ENCODE results near the gene NTNG2. TPM values are rescaled to one million over a fixed set of nuclear protein-coding genes. Genes with fewer than 3 reads are reported as not detected.
A peak's percentile ranks its signal among the peaks of the same experiment; 100 is the strongest.

The NTNG2 gene
- total and polyA plus RNA-seq, 2 of the 13 experiments (the other 11 are each of a cell fraction or from before 2014, with no cell fraction given), result 0.02 to 0.36 TPM

DNA sequence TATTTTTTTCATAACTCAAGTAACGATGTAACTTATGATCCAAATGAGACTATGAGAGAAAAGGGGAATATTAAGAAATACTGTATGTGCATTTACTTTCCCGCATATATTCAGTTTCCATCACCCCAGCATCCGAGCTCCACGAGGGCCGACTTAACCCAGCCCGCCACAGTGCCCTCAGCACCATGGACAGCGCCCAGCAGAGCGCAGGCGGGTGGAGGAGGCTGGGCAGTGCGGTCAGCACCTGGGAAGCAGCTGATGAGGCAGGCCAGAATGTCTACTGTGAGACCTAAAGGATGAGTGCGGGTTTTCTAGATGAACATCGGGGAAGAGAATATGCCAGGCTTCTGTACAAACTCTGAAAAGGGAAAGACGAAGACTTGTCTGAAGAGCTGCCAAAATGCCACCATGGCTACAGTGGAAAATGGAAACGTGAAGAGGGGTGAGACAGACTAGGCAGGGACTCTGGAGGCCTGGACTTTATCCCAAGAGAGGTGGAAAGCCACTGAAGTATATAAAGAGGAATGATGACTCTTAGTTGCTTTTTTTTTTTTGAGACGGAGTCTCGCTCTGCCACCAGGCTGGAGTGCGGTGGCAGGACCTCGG, 47.7 kb upstream of the NTNG2 start (continued):
- TF ChIP-seq, protein P1, sequence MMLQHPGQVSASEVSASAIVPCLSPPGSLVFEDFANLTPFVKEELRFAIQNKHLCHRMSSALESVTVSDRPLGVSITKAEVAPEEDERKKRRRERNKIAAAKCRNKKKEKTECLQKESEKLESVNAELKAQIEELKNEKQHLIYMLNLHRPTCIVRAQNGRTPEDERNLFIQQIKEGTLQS (CRISPR knock-in tag; IDR thresholded peaks at IDR 0.05), result peak; percentile 89
- TF ChIP-seq, protein P2, sequence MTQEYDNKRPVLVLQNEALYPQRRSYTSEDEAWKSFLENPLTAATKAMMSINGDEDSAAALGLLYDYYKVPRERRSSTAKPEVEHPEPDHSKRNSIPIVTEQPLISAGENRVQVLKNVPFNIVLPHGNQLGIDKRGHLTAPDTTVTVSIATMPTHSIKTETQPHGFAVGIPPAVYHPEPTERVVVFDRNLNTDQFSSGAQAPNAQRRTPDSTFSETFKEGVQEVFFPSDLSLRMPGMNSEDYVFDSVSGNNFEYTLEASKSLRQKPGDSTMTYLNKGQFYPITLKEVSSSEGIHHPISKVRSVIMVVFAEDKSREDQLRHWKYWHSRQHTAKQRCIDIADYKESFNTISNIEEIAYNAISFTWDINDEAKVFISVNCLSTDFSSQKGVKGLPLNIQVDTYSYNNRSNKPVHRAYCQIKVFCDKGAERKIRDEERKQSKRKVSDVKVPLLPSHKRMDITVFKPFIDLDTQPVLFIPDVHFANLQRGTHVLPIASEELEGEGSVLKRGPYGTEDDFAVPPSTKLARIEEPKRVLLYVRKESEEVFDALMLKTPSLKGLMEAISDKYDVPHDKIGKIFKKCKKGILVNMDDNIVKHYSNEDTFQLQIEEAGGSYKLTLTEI (CRISPR knock-in tag; conservative IDR thresholded peaks at IDR 0.05), result no peak; the same call in 1 of the 2 replicates
- TF ChIP-seq, protein P3, sequence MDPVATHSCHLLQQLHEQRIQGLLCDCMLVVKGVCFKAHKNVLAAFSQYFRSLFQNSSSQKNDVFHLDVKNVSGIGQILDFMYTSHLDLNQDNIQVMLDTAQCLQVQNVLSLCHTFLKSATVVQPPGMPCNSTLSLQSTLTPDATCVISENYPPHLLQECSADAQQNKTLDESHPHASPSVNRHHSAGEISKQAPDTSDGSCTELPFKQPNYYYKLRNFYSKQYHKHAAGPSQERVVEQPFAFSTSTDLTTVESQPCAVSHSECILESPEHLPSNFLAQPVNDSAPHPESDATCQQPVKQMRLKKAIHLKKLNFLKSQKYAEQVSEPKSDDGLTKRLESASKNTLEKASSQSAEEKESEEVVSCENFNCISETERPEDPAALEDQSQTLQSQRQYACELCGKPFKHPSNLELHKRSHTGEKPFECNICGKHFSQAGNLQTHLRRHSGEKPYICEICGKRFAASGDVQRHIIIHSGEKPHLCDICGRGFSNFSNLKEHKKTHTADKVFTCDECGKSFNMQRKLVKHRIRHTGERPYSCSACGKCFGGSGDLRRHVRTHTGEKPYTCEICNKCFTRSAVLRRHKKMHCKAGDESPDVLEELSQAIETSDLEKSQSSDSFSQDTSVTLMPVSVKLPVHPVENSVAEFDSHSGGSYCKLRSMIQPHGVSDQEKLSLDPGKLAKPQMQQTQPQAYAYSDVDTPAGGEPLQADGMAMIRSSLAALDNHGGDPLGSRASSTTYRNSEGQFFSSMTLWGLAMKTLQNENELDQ (CRISPR knock-in tag; IDR thresholded peaks at IDR 0.05; ENCODE audit: borderline replicate concordance), result peak; percentile 98
- peak; percentile 97 for TF ChIP-seq ZNF546 (CRISPR knock-in tag; conservative IDR thresholded peaks at IDR 0.05)
- TF ChIP-seq, protein P4, sequence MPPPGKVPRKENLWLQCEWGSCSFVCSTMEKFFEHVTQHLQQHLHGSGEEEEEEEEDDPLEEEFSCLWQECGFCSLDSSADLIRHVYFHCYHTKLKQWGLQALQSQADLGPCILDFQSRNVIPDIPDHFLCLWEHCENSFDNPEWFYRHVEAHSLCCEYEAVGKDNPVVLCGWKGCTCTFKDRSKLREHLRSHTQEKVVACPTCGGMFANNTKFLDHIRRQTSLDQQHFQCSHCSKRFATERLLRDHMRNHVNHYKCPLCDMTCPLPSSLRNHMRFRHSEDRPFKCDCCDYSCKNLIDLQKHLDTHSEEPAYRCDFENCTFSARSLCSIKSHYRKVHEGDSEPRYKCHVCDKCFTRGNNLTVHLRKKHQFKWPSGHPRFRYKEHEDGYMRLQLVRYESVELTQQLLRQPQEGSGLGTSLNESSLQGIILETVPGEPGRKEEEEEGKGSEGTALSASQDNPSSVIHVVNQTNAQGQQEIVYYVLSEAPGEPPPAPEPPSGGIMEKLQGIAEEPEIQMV (CRISPR knock-in tag; IDR thresholded peaks at IDR 0.05; ENCODE audit: low read depth), result peak; percentile 79; the same call in 1 of the 2 replicates
- peak; percentile 72 for TF ChIP-seq GABPB1 (CRISPR knock-in tag; IDR thresholded peaks at IDR 0.05)
- TF ChIP-seq, protein P5, sequence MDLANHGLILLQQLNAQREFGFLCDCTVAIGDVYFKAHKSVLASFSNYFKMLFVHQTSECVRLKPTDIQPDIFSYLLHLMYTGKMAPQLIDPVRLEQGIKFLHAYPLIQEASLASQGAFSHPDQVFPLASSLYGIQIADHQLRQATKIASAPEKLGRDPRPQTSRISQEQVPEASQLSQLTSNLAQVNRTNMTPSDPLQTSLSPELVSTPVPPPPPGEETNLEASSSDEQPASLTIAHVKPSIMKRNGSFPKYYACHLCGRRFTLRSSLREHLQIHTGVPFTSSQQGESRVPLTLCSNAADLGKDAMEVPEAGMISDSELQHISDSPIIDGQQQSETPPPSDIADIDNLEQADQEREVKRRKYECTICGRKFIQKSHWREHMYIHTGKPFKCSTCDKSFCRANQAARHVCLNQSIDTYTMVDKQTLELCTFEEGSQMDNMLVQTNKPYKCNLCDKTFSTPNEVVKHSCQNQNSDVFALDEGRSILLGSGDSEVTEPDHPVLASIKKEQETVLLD (CRISPR knock-in tag; IDR thresholded peaks at IDR 0.05; ENCODE audit: low read depth), result peak; percentile 83
- no peak for TF ChIP-seq NONO (IDR thresholded peaks at IDR 0.05)
- TF ChIP-seq NONO (CRISPR knock-in tag; conservative IDR thresholded peaks at IDR 0.05), result no peak; the same call in 1 of the 2 replicates
- TF ChIP-seq ZNF205 (CRISPR knock-in tag; IDR thresholded peaks at IDR 0.05), result peak; percentile 93
- TF ChIP-seq DPF2 (CRISPR knock-in tag; IDR thresholded peaks at IDR 0.05; ENCODE audit: borderline replicate concordance, low read depth), result no peak
- TF ChIP-seq ZNF615 (CRISPR knock-in tag; IDR thresholded peaks at IDR 0.05; ENCODE audit: borderline replicate concordance), result peak; percentile 82; the same call in 1 of the 2 replicates
- TF ChIP-seq ZNF549 (CRISPR knock-in tag; IDR thresholded peaks at IDR 0.05), result 0 out of 2 replicates have a peak, but pooled peaks have one; percentile 36
- TF ChIP-seq, protein P6, sequence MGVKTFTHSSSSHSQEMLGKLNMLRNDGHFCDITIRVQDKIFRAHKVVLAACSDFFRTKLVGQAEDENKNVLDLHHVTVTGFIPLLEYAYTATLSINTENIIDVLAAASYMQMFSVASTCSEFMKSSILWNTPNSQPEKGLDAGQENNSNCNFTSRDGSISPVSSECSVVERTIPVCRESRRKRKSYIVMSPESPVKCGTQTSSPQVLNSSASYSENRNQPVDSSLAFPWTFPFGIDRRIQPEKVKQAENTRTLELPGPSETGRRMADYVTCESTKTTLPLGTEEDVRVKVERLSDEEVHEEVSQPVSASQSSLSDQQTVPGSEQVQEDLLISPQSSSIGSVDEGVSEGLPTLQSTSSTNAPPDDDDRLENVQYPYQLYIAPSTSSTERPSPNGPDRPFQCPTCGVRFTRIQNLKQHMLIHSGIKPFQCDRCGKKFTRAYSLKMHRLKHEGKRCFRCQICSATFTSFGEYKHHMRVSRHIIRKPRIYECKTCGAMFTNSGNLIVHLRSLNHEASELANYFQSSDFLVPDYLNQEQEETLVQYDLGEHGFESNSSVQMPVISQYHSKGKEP (CRISPR knock-in tag; IDR thresholded peaks at IDR 0.05), result peak; percentile 99
- TF ChIP-seq SIN3B (IDR thresholded peaks at IDR 0.05; ENCODE audit: low read length), result no peak
- peak; percentile 94 for TF ChIP-seq ZNF12 (CRISPR knock-in tag; IDR thresholded peaks at IDR 0.05)
- TF ChIP-seq, protein P7, sequence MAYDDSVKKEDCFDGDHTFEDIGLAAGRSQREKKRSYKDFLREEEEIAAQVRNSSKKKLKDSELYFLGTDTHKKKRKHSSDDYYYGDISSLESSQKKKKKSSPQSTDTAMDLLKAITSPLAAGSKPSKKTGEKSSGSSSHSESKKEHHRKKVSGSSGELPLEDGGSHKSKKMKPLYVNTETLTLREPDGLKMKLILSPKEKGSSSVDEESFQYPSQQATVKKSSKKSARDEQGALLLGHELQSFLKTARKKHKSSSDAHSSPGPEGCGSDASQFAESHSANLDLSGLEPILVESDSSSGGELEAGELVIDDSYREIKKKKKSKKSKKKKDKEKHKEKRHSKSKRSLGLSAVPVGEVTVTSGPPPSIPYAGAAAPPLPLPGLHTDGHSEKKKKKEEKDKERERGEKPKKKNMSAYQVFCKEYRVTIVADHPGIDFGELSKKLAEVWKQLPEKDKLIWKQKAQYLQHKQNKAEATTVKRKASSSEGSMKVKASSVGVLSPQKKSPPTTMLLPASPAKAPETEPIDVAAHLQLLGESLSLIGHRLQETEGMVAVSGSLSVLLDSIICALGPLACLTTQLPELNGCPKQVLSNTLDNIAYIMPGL (CRISPR knock-in tag; IDR thresholded peaks at IDR 0.05; ENCODE audit: borderline replicate concordance in 1 of 2, low read depth in 1 of 2), result peak; percentile 35 to 84; a peak in 2 of 4 replicates

Measured in HepG2 (cell line).